OCI-M1 (cell line): ENCODE data around the gene DCLRE1B.

Experiments used
- DNase-seq: peaks from one replicate; lab custom pipeline; 2025; lab: John Stamatoyannopoulos, UW

DCLRE1B gene

GRCh38 chr1:113887402-113888175, 17.5 kb upstream of the DCLRE1B start, which contains the start of gene BCL2L15:
Gene BCL2L15 (minus strand): TSS chr1:113887581. CDS start chr1:113887375, 206 bp downstream.
- no peak for DNase-seq

DNA sequence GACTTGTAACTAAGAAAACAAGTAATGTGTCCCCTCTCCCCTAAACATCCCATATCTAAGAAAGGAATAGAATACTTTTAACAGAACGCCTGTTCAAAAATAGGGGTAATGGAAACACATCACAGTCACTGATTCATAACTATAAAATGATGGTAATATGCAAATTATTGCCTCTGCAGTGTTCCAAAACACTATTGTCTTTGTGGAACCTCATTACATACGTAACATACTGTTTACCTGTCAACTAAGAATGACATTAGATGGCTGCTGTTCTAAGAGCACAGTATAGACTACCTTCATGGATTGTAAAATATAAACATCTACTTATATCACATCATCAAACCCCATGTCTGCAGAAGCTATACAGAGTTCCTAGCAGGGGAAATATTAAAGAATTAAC, 14.3 kb upstream of the DCLRE1B start:
- DNase-seq = no peak

DNA sequence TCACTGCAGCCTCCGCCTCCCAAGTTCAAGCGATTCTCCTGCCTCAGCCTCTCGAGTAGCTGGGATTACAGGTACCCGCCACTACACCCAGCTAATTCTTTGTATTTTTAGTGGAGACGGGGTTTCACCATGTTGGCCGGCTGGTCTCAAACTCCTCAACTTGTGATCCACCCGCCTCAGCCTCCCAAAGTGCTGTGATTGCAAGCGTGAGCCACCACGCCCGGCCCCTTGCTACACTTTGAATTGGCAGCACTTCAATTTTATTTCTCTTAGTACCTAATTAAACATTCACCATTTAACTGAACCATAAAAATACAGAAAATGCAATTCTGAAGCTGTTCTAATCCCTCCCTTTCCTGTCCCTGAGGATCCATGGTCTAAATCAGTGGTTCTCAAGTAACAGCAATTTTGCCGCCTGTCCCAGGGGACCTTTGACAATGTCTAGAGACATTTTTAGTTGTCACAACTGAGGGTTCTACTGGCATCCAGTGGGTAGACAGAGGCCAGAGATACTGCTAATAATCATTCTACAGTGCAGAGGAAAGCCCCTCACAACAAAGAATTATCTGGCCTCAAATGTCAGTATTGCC, 13.4 kb upstream of the DCLRE1B start:
- DNase-seq = no peak

GRCh38 chr1:113893267-113893666, 11.9 kb upstream of the DCLRE1B start:
- no peak for DNase-seq

DNA sequence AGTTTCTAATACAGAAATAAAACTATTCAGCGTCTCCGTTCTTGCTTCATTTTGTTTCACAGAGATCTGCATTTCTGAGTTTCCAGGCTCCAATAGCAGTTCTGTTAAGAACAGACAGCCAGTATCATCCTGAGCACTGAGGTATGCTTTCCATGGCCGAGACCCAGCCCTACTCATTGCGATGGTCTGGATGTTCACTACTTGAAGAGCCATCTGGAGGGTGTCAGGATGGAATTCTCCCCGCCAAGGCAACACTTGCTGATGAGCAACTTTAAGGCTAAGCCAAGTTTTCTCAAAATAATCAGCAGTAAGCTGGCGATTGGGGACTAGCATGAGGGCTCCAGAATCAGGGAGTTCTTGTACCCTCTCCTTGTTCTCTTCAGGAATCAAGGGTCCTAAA, 10.0 kb upstream of the DCLRE1B start:
- DNase-seq = no peak

DNA sequence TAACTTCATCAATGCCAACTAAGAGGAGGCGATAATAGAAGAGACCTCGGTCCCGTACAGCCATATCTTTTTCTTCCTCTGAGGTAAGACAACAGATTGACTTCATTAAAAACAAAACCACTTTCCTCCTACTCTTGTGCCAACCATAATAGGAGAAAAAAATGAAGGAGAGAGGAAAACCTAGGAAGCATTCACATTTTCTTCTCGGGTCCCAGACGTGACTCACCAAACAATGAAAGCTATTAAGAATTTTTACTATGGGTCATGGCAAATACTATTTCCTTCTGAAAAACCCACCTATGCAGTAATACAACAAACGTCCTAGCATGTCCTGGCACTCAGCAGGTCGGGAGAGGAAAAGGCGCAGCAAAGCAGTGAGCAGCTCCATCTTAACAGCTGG, 9.2 kb upstream of the DCLRE1B start:
- DNase-seq = no peak

- peak; percentile 31 for DNase-seq
These were observed 6.8 kb upstream of the DCLRE1B start for GRCh38 chr1:113898241-113898814.

GRCh38 chr1:113899111-113899510, 6.0 kb upstream of the DCLRE1B start:
- no peak for DNase-seq

GRCh38 chr1:113901191-113901590, 3.9 kb upstream of the DCLRE1B start:
- no peak for DNase-seq

DNA sequence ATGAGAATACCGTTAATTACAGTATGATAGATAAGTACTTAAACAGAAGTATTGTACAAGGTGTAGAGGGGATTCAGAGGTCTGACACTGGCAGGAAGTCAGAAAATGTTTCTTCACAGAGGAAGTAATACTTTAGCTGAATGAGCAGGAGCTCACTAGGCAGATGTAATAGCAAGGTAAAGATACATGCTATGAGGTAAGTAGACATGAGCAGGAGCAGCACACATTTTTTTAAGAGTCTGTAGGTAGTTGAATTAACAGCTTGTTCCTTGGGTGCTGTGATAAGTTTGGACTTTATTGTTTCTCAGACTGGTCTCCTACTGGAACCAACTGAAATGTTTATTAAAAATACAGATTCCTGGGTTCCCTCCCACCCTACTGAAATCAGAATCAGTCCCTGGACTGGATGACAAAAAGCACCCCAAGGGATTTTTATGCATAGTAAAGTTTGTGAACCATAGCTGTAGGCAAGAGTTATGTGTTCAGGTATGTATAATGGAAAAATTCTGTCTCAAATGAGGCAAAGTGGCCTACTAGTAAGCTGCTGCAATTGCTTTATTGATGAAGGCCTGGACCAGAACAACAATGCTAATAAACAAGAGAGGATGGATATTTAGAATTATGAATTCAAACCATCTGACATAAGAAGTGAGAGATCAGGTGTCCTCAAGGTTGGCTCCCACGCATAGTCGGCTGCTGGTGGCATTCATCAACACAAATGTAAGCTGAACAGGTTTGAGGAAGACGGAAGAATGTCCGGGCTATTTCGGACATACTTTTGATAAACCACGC, 1.4 kb upstream of the DCLRE1B start:
- DNase-seq = peak; percentile 34

- DNase-seq = no peak
These were observed 843 bp upstream of the DCLRE1B start for GRCh38 chr1:113904293-113904673.

DNA sequence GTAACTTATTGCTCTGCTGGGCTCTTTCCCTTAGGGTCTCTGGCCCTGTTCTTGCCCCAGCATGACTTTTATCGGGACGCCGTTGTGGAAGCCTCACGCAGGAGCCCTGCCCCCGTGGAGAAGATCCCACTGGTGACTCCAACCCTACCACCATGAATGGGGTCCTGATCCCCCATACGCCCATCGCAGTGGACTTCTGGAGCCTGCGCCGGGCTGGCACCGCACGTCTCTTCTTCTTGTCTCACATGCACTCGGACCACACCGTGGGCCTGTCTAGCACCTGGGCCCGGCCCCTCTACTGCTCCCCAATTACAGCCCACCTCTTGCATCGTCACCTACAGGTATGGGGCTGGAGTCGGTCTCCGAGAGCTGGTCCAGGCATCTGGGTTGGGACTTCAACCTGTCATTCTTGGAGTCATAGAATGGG, 322 bp downstream of the DCLRE1B start:
- peak; percentile 67 for DNase-seq

DNA sequence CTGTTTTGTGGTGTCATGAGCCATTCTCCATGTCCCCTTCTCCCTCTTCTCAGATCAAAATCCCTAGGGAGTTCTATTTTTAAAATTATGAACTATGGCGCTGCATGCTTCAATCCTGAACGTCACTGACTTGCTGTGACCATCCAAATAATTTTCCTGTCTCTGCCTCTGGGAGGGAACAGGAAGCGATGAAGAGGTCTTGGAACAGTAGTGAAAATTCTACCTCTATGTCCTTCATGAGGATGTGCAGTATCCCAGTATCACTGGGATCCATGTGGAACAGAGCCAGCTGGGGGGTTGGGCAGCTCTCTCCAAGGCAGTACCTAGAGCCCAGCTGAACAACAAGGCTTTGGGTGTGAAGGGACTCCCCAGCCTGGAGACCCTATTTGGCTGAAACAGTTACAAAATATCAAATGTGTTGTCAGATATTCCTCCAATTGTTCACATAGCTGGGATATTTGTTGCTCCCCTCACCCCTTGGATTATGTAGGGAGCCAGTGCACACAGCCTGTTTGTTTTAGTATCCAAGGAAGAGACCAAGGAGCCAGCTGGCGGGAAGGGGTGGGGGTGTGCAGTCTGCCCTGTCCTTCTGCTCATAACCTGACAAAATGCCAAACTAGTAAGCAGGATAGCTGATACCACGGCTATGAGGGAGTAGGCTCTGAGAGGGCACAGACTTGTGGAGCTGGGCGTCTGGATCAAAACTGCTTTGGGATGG, 7.6 kb downstream of the DCLRE1B start:
- peak; percentile 38 for DNase-seq

GRCh38 chr1:113913312-113913668, 8.2 kb downstream of the DCLRE1B start:
- peak; percentile 38 for DNase-seq

DNA sequence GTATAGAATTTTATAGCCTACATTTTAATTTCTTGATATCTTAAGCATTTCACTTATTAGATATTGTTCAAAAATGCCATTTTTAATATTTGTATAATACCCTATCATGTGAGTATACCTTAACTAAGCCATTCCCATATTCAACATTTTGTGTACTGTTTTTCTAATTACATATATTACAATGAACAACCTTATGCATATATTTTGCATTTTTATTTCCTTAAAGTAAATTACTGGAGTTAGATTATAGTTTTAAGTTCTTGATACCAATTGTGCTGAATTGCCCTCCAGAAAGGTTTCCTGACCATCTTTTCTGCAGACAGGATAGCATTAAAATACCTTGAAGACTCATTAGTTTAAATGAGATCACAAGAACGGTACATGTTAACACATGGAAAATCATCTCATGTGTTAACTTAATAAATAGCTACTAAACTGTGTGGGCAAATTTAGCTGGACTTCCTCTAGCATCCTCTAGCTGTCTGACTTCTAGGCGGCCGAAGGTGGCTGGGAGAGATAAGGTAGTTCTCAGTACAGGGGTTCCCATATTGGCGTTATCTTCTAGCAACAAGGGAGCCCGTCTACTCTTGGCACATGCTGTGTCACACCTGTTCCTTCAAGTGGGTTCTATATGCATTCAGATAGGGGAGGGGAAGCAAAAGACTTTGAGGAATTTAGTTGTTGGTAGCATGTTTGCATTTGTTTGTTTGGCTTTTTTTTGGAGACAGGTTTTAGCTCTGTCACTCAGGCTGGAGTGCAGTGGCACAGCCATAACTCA, 8.9 kb downstream of the DCLRE1B start:
- DNase-seq = peak; percentile 97

DNA sequence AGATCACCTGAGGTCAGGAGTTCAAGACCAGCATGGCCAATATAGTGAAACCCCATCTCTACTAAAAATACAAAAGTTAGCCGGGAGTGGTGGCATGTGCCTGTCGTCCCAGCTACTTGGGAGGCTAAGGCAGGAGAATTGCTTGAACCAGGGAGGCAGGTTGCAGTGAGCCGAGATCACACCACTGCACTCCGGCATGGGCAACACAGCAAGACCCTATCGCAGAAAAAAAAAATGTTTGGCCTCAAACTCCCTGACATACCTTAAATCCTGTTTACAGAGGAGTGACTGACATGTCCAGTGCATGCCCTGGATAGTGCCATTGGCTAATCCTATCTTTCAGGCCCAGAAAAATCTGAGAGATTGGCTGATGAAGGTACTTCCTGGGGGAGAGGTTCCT, 11.8 kb downstream of the DCLRE1B start:
- no peak for DNase-seq

- DNase-seq = no peak
These were observed 12.4 kb downstream of the DCLRE1B start for GRCh38 chr1:113917400-113918082.

- DNase-seq = no peak
These were observed 13.1 kb downstream of the DCLRE1B start for GRCh38 chr1:113918243-113918642.

GRCh38 chr1:113922957-113923356, 17.8 kb downstream of the DCLRE1B start:
- no peak for DNase-seq

DNA sequence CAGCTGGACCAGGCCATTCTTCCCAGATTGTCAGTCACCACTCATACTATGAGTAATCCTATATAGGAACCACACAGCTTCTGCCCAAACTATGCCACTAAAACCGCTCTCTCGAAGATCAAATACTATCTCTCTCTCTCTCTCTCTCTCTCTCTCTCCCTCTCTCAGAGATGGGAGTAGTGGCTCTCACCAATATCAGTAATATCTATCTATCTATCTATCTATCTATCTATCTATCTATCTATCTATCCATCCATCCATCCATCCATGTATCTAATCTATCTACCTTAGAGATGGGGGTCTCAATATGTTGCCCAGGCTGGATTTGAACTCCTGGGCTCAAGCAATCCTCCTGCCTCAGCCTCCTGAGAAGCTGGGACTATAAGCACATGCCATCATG, 19.3 kb downstream of the DCLRE1B start:
- DNase-seq = no peak
